ENCODE results near the gene INAFM1. TPM values are rescaled to one million over a fixed set of nuclear protein-coding genes. Genes with fewer than 3 reads are reported as not detected.

The INAFM1 gene
- total RNA-seq, 1 donor from 2014 or later = 18.9 TPM

DNA sequence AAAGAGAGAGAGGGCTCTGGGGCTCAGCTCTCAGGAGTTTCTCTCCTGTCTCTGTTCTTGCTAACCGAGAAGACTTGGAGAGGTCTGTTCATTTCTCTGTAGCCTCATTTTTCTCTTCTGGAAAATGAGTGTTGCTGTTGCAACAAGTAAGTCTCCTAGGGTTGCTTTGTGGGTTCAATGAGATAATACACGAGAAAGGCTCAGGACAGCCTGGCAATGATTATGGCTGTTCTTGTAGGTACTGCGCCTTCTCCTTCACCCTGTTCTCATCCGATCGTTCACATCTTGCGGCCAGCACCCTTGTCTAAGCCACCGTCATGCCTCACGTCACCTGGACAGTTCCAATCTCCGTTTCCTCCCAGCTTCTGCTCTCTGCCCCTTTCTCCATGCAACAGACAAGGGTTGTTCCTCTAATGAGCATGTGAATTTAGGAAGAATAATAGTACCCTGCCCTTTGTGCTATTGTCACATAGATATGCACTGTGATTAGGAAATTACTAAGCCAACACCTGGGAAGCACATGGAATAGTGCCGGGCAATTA, 39.1 kb downstream of the INAFM1 start:
- no peaks in the 10 kb centered on the region for H3K27me3 ChIP-seq
- intact Hi-C loops (cut with DNase I) = no loop called here
- H3K4me1 ChIP-seq = no peaks in the 10 kb centered on the region
- no peak overlapping the region for H3K27ac ChIP-seq
- H3K9me3 ChIP-seq = no peaks in the 10 kb centered on the region
- no peak overlapping the region for H3K4me3 ChIP-seq
- DNase-seq (ENCODE audit: extremely low spot score in 2 of 2) = no peak
- TF ChIP-seq POLR2AphosphoS5 (IDR thresholded peaks at IDR 0.05; ENCODE audit: insufficient read depth in 1 of 2, low read depth in 1 of 2) (no peak), CTCF (IDR thresholded peaks at IDR 0.05) (no peak), POLR2A (IDR thresholded peaks at IDR 0.05) (no peak)
- no peaks in the 10 kb centered on the region for H3K36me3 ChIP-seq

DNA sequence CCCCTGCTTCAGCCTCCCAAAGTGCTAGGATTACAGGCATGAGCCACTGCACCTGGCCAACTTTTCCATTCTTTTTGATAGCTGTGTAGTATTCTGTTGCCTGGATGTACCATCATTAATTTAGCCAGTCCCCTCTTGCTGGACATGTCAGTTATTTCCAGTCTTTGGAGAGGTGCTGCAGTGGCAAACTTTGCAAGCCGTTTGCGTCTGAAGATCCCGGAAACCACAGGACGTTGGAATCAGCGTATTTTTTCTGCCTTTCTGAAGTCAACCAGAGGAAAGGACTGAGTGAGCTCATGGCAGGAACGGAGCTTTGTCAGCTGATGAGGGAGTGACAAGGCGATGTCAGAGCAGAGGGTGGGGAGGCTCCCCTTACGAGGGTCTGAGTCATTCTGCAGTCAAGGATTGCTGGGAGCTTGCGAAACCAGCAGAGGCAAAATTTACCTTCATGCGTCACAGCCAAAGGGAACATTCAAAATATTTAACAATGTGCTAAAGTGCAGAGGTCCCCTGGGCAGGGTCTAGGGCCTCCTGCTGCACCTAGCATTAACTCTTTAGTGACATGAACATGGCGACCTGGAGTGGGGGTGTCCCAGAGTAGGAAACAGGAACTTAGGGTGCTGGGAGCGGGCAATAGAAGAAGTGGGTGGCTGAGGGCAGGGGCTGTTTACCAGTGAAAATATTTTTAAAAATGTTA, 40.6 kb downstream of the INAFM1 start:
- no peaks in the 10 kb centered on the region for H3K27me3 ChIP-seq
- no peaks in the 10 kb centered on the region for H3K36me3 ChIP-seq
- H3K9me3 ChIP-seq = no peaks in the 10 kb centered on the region
- DNase-seq (ENCODE audit: extremely low spot score in 2 of 2) = no peak
- TF ChIP-seq POLR2A (IDR thresholded peaks at IDR 0.05) (no peak), POLR2AphosphoS5 (IDR thresholded peaks at IDR 0.05; ENCODE audit: insufficient read depth in 1 of 2, low read depth in 1 of 2) (peak; percentile 32 to 76), CTCF (IDR thresholded peaks at IDR 0.05) (no peak)
- peak overlapping the region; percentile 52 for H3K27ac ChIP-seq
- H3K4me1 ChIP-seq = no peaks in the 10 kb centered on the region
- H3K4me3 ChIP-seq = no peak overlapping the region
- intact Hi-C loops (cut with DNase I) = no loop called here

- Histone ChIP-seq H3K36me3 (no peaks in the 10 kb centered on the region), H3K4me1 (no peaks in the 10 kb centered on the region), H3K9me3 (no peaks in the 10 kb centered on the region), H3K4me3 (no peak overlapping the region), H3K27me3 (no peaks in the 10 kb centered on the region), H3K27ac (no peak overlapping the region)
- no peak for DNase-seq (ENCODE audit: extremely low spot score in 2 of 2)
- TF ChIP-seq POLR2A (IDR thresholded peaks at IDR 0.05) = no peak
- TF ChIP-seq POLR2AphosphoS5 (IDR thresholded peaks at IDR 0.05; ENCODE audit: insufficient read depth in 1 of 2, low read depth in 1 of 2) = no peak
- no peak for TF ChIP-seq CTCF (IDR thresholded peaks at IDR 0.05)
- intact Hi-C loops (cut with DNase I) = no loop called here
Measured at GRCh38 chr19:47316513-47316912, 41.8 kb downstream of the INAFM1 start.

GRCh38 chr19:47319923-47320871, 45.5 kb downstream of the INAFM1 start:
- no peak for DNase-seq (ENCODE audit: extremely low spot score in 2 of 2)
- intact Hi-C loops (cut with DNase I) = no loop called here
- H3K9me3 ChIP-seq = no peaks in the 10 kb centered on the region
- H3K4me1 ChIP-seq = no peaks in the 10 kb centered on the region
- H3K4me3 ChIP-seq = no peak overlapping the region
- no peak overlapping the region for H3K27ac ChIP-seq
- H3K36me3 ChIP-seq = no peaks in the 10 kb centered on the region
- H3K27me3 ChIP-seq = no peaks in the 10 kb centered on the region
- TF ChIP-seq CTCF (IDR thresholded peaks at IDR 0.05) = no peak
- TF ChIP-seq POLR2A (IDR thresholded peaks at IDR 0.05) = no peak
- TF ChIP-seq POLR2AphosphoS5 (IDR thresholded peaks at IDR 0.05; ENCODE audit: insufficient read depth in 1 of 2, low read depth in 1 of 2) = no peak

Measured in vagina (tissue), 2 donors.